GM21737 (cell line): ENCODE results near the gene C1orf159.

ENCODE experiments used
- ATAC-seq: cut with Tn5 transposase; IDR thresholded peaks from one replicate; pipeline ENCODE4 v1.9.1; 2021; ENCODE audit warnings: mild to moderate bottlenecking, moderate library complexity; ENCODE audit not compliant: unreplicated experiment

Gene C1orf159

GRCh38 chr1:1132956-1133750 is 17.3 kb upstream of the C1orf159 start:
- no peak for ATAC-seq

- no peak for ATAC-seq
Observed at GRCh38 chr1:1132042-1132950, 16.4 kb upstream of the C1orf159 start.

GRCh38 chr1:1130206-1131120 is 14.6 kb upstream of the C1orf159 start:
- ATAC-seq: no peak

- no peak for ATAC-seq
Observed at GRCh38 chr1:1129381-1129821, 13.5 kb upstream of the C1orf159 start.

GRCh38 chr1:1128454-1129139 is 12.7 kb upstream of the C1orf159 start:
- no peak for ATAC-seq

- no peak for ATAC-seq
Observed at GRCh38 chr1:1127551-1128451, 11.9 kb upstream of the C1orf159 start.

GRCh38 chr1:1125945-1126344 is 10.1 kb upstream of the C1orf159 start:
- ATAC-seq: no peak

- ATAC-seq: no peak
Observed at GRCh38 chr1:1124786-1125642, 9.1 kb upstream of the C1orf159 start.

GRCh38 chr1:1124508-1124785 is 8.6 kb upstream of the C1orf159 start:
- no peak for ATAC-seq

GRCh38 chr1:1123581-1124507 is 8.0 kb upstream of the C1orf159 start:
- no peak for ATAC-seq

GRCh38 chr1:1122981-1123480 is 7.1 kb upstream of the C1orf159 start:
- no peak for ATAC-seq

GRCh38 chr1:1122078-1122811 is 6.4 kb upstream of the C1orf159 start:
- ATAC-seq: peak; percentile 53

GRCh38 chr1:1121611-1122077 is 5.8 kb upstream of the C1orf159 start:
- ATAC-seq: no peak

- ATAC-seq: no peak
Observed at GRCh38 chr1:1120866-1121591, 5.1 kb upstream of the C1orf159 start.

GRCh38 chr1:1120096-1120495 is 4.2 kb upstream of the C1orf159 start:
- no peak for ATAC-seq
